Heart left ventricle (tissue), 16 donors: ENCODE measurements around the gene RPL7A. TPM values are rescaled to one million over a fixed set of nuclear protein-coding genes. Genes with fewer than 3 reads are reported as not detected.
"Not testable (repeated sequence)": the region's sequence is repeated elsewhere in the genome, so short reads cannot be mapped to it uniquely, and the experiment has no call there.

Experiments
- ATAC-seq, 4 donors: fragments of 200-7000 bp; cut with Tn5 transposase; one replicate each; pipeline ENCODE4 v1.9.1; 2020 to 2022; ENCODE audit warnings: moderate library complexity in 4 of 4, mild to moderate bottlenecking in 3 of 4, moderate number of reproducible peaks in 1 of 4
- DNase-seq, 5 donors: peaks; one replicate each; pipeline ENCODE4 v3.0.0-alpha.2; 2020
- H3K27ac ChIP-seq, 12 donors: fragments of 200-600 bp; sonication (generic) in 4 of 12; one replicate each; pipeline versions ENCODE4 v1.5.0 to v1.8.0; 2016 to 2022; ENCODE audit warnings: mild to moderate bottlenecking in 2 of 12
- H3K27me3 ChIP-seq, 9 donors: fragments of 200-600 bp; sonication (generic) in 2 of 9; one replicate each; pipeline versions ENCODE4 v1.5.1 to v1.8.0; 2016 to 2022; ENCODE audit warnings: mild to moderate bottlenecking in 3 of 9
- H3K36me3 ChIP-seq, 9 donors: fragments of 200-600 bp; sonication (generic) in 2 of 9; one replicate each; pipeline versions ENCODE4 v1.5.0 to v1.8.0; 2018 to 2022; ENCODE audit warnings: mild to moderate bottlenecking in 2 of 9
- H3K4me1 ChIP-seq, 12 donors: fragments of 200-600 bp; sonication (generic) in 4 of 12; one replicate each; pipeline versions ENCODE4 v1.5.0 to v1.8.0; 2016 to 2022; ENCODE audit warnings: mild to moderate bottlenecking in 3 of 12
- H3K4me3 ChIP-seq, 12 donors: fragments of 200-600 bp; sonication (generic) in 4 of 12; one replicate each; pipeline versions ENCODE4 v1.5.0 to v1.8.0; 2017 to 2022; ENCODE audit warnings: mild to moderate bottlenecking in 9 of 12, moderate library complexity in 4 of 12
- H3K9me3 ChIP-seq, 12 donors: fragments of 200-600 bp; sonication (generic) in 4 of 12; one replicate each; pipeline versions ENCODE4 v1.5.0 to v1.8.0; 2016 to 2022; ENCODE audit warnings: mild to moderate bottlenecking in 1 of 12
- CTCF ChIP-seq, 12 donors: fragments of 200-600 bp; sonication (generic) in 4 of 12; IDR thresholded peaks; one replicate each; pipeline versions ENCODE4 v1.5.0 to v1.8.0; 2018 to 2022; ENCODE audit warnings: antibody characterized with exemption in 12 of 12, mild to moderate bottlenecking in 5 of 12
- POLR2A ChIP-seq, 2 donors: fragments of 450-650 bp; IDR thresholded peaks; one replicate each; pipeline ENCODE4 v1.6.1; 2017; ENCODE audit warnings: antibody characterized with exemption in 2 of 2, mild to moderate bottlenecking in 2 of 2, moderate library complexity in 2 of 2
- WGBS, 4 donors: extraction: QIAGEN DNeasy Blood & Tissue Kit in 2 of 4; methylation state at CpG; one replicate each; pipeline versions ENCODE4 v1.1.5 to v1.1.7; 2013 to 2018; 5-methylcytosine and 5-hydroxymethylcytosine counted together
- intact Hi-C, 10 donors: fragments of 100-400 bp; cut with DNase I; formaldehyde crosslinking; loops; one replicate each; pipeline versions ENCODE4 v1.11.1 to v1.14.2; 2022
- polyA plus RNA-seq, 2 donors: library from polyadenylated mRNA; stranded (reverse); fragments of 200-250 nt; gene quantifications; one replicate each; pipeline ENCODE4 v1.2.3, GENCODE V29; 2013
- total RNA-seq, 9 donors: library from RNA; depleted of rRNA in 2 of 9; stranded (reverse); fragments of >200 nt in 2 of 9; fragmentation: NEBNext Ultra II Directional in 3 of 9; extraction: Animal tissue kit (Norgen Biotek cat#: 25700) in 3 of 9; gene quantifications; one replicate each; pipeline versions ENCODE4 v1.1.0 to v1.2.4, GENCODE V29; 2016 to 2023
- donor health status: ischemic (EF 13 %, LVEDD 7.1; RV severe dilation, severe dysfunction).
- donor health status: healthy with polysubstance abuse.
- donor health status: DM: no; HTN: yes; CAD: no.
- donor health status: DM: no; HTN: no; CAD: no.
- donor health status: ischemic (EF 25% LVEDD 6.9; RV normal size, moderate dysfunction).
- donor health status: ischemic (EF 25% LVEDD 5.7; RV mildly dilated, moderate dysfunction).
- donor health status: healthy.
- donor health status: DM: yes; HTN: yes; CAD: no.
- donor health status: ischemic (EF 35%, LVEDD 5.7; RV mildly dilated, moderate dysfunction).
- donor health status: nonischemic (EF 11% LVEDD 7.7; RV severe dilation, severe dysfunction).
- donor health status: DM: yes; HTN: yes; CAD: no.
- donor health status: PGD.
- donor health status: ischemic (EF 29% LVEDD 5.4; RV normal size, mild dysfunction).
- donor health status: nonischemic (EF 23%, LVEDD 6.1; RV moderate dilation, normal function).

Gene RPL7A
- total and polyA plus RNA-seq, 11 donors = 845 to 2,727 (median 1,045) TPM

DNA sequence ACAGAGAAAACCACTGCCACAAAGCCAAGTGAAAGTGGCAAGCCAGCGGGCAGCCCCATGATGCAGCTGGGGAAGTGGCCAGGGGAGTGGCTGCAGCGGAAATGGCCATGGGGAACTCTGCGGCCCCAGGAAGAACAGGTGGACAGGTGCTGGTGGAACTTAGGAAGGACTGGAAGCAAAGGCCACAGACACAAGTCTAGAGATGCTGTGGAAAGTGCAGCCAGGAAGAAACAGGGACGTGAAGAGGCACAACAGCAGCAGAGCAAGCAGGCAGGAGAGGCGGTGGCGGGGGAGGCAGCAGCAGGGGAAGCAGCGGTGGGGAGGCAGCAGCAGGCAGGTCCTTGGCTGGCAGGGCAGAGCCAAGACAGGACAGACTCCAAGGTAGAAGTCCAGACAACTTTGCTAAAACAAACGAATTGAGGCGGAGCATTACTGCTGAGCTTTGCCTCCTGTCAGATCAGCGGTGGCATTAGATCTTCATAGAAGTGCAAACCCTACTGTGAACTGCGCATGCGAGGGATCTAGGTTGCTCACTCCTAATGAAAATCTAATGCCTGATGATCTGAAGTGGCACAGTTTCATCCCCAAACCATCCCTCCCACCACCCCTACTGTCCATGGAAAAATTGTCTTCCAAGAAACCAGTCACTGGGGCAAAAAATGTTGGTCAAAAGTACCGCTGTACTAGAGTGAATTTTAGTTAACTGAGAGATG, 23.9 kb upstream of the RPL7A start:
- Histone ChIP-seq H3K27me3 (no peaks in the 10 kb centered on the region), H3K9me3 (no peaks in the 10 kb centered on the region), H3K4me3 (no peak overlapping the region), H3K4me1 (no peaks in the 10 kb centered on the region), H3K27ac (no peak overlapping the region), H3K36me3 (no peaks in the 10 kb centered on the region)
- 81 to 88% (median 85%) methylated on average over 13 of the region's 13 CpGs for WGBS, 4 donors
- ATAC-seq (no peak), DNase-seq (peak in 1 of 5 donors; percentile 1)
- intact Hi-C loops = loop anchor here in 1 of 10 donors (10.0 kb wide), 1 partner anchor 49 kb away; the partner anchor contains the start of gene ABO
- TF ChIP-seq POLR2A (IDR thresholded peaks at IDR 0.05) (no peak), CTCF (IDR thresholded peaks at IDR 0.05) (no peak)

DNA sequence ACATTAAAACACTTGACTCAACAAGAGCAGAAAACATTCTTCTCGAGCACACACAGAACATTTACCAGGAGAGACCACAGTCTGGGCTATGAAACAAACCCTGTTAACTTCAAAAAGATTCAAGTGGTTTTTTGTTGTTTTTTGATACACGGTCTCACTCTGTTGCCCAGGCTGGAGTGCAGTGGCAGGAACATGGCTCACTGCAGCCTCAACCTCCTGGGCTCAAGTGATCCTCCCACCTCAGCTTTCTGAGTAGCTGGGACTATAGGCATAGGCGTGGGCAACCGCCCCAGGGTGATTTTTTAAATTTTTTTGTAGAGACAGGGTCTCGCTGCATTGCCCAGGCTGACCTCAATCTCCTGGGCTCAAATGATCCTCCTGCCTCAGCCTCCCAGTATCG, 21.0 kb upstream of the RPL7A start:
- not testable (repeated sequence) for H3K4me3 ChIP-seq, ATAC-seq, DNase-seq, H3K9me3 ChIP-seq, H3K27me3 ChIP-seq, H3K4me1 ChIP-seq, H3K27ac ChIP-seq
- WGBS, 4 donors = 87 to 92% (median 90%) methylated on average over 6 of the region's 6 CpGs
- intact Hi-C loops = loop anchor here in 8 of 10 donors (2.0 to 10.0 kb wide), 4 partner anchors 50 to 140 kb away; partner anchors contain the start of gene ABO (in 2 of the 8)
- H3K36me3 ChIP-seq = peaks cover 0 to 27% (median 22%) of the 10 kb centered on the region in 9 donors

DNA sequence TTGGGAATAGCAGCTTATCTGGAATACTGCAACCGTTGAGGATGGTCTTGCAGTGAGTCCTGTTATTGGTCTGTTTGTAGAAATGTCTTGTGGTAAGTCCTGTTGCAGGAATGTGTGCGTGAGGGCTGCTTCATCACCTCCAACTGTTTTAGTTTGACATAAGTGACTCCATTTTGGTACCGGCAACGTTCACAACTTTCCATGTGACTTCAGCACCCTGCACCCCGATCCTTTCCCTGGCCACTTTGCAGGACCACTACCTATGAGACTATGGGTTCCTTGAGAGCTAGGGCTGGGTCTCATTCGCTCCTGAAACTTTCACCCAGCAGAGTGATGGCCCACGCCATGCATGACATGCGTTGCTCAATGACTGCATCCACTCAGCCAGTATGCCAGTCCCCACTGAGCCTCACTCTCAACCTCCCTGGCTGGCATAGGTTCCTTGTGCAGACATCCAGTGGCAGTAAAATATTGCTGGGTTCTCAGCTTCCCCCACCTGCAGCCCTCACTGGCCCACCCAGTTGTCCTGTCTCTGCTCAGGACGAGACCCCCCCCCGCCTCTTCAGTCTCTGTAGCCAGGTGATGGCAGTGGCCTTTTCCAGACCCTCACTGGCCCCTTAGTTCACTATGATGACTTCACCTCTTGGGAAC, 20.1 kb upstream of the RPL7A start:
- Histone ChIP-seq H3K27me3 (no peaks in the 10 kb centered on the region), H3K4me1 (no peaks in the 10 kb centered on the region), H3K27ac (no peak overlapping the region), H3K36me3 (peaks cover 0 to 36% (median 31%) of the 10 kb centered on the region in 9 donors), H3K9me3 (no peaks in the 10 kb centered on the region), H3K4me3 (no peak overlapping the region)
- WGBS, 4 donors = 87 to 91% (median 89%) methylated on average over 10 of the region's 10 CpGs
- TF ChIP-seq CTCF (IDR thresholded peaks at IDR 0.05) (no peak), POLR2A (IDR thresholded peaks at IDR 0.05) (no peak)
- intact Hi-C loops = loop anchor here in 9 of 10 donors (2.0 to 10.0 kb wide), 5 partner anchors 51 to 143 kb away; partner anchors contain the start of gene ABO (in 2 of the 9)
- DNase-seq (peak in 1 of 5 donors; percentile 4), ATAC-seq (peak in 1 of 4 donors; percentile 28)

DNA sequence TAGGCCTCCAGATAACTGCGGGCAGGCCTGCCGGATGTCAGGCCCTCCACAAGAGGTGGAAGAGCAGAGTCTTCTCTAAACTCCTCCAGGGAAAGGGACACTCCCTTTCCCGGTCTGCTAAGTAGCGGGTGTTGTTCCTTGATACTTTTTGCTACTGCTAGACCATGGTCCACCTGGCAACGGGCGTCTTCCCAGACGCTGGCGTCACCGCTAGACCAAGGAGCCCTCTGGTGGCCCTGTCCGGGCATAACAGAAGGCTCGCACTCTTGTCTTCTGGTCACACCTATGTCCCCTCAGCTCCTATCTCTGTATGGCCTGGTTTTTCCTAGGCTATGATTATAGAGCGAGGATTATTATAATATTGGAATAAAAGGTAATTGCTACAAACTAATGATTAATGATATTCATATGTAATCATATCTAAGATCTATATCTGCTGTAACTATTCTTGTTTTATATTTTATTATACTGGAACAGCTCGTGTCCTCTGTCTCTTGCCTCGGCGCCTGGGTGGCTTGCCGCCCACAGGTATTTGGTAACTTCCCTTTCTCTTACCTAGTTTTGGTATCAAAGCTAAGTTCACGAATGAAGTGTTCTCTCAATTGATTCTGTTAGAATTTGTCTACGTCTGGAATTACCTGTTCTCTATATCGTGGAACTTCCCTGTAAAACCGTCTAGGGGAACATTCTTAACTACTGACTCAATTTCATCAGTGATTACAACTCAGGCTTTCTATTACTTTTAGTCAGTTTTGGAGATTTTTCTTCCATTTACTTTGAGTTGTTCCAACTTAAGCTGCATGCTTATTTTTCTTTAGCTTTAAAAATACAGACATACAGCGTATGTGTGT, 18.5 kb upstream of the RPL7A start:
- H3K27ac ChIP-seq, H3K27me3 ChIP-seq, ATAC-seq, H3K9me3 ChIP-seq, H3K4me1 ChIP-seq, H3K4me3 ChIP-seq: not testable (repeated sequence)
- peak in 1 of 5 donors; percentile 62 for DNase-seq
- H3K36me3 ChIP-seq = peaks cover 0 to 51% (median 45%) of the 10 kb centered on the region in 9 donors
- 56 to 59% (median 57%) methylated on average over 20 to 21 of the region's 21 CpGs for WGBS, 4 donors
- intact Hi-C loops = loop anchor here in 9 of 10 donors (1.0 to 10.0 kb wide), 6 partner anchors 52 to 145 kb away; partner anchors contain the start of gene ABO (in 2 of the 9)
- peak; percentile 39 to 67 (median 56) for TF ChIP-seq CTCF (IDR thresholded peaks at IDR 0.05)
